ENCODE data around the gene C7.

The C7 gene

DNA sequence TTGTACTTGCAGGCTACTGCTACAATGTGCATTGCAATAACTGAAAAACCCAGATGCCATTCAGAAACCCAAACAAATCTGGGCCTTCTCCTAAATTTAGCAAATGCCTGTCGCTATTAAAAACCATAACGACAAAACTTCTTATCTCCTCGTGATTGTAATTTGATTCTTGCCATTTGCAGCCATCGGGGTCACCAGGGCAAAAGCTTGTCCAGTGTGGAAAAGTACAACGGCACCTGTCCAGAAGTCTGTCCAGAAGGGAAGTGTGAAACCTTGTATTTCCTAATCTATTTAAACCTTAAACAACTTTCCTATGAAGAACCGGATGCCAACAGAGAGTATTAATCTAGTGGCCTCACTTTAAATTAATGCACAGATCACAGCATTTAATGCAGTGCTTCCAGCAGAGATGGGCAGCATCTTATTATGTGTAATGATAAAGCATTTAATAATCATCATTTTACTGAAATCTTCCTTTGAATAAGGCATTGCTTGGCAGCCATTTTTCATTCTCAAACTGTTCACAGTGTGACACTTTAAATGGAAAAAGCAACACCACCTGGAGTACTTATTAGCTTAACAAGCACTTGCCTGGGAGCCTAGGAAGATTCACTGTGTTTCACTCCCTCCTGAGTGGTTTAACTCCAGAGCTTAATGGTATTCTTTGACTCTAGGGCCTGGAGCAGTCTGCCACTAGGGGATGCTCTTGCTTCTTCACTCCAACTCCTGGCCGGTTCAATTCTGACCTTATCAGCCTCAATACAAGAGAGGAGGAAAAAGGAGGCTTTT lies 4.9 kb upstream of the C7 start:
- H3K27ac ChIP-seq, result no peak overlapping the region
- in situ Hi-C loops (cut with HindIII; ENCODE audit: low pct_ligation_motif_present, low sequenced_read_pairs), result no loop called here
- peak; percentile 81 for DNase-seq

DNA sequence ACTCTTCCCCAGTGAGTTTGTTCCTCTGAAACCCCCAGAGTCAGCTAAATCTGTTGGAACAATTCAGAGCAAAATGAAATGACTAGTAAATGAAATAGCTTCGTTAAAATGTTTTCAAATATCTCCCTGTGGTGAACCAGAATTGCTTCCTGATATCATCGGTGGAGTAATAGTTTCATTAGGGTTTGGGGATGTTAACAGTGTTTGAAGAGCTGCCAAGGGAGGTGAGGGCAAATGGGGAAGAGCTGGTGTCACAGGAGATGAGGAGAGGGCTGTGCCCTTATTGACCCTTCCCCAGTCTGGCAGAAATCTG lies 4.3 kb upstream of the C7 start:
- in situ Hi-C loops (cut with HindIII; ENCODE audit: low pct_ligation_motif_present, low sequenced_read_pairs), result no loop called here
- Histone ChIP-seq H3K36me3 (replicated peaks) (no peaks in the 10 kb centered on the region), H3K27ac (no peak overlapping the region), H3K4me3 (ENCODE audit: low read depth, low read length) (no peak overlapping the region), H3K27me3 (replicated peaks) (no peaks in the 10 kb centered on the region)
- DNase-seq, result no peak
- TF ChIP-seq, protein P1, sequence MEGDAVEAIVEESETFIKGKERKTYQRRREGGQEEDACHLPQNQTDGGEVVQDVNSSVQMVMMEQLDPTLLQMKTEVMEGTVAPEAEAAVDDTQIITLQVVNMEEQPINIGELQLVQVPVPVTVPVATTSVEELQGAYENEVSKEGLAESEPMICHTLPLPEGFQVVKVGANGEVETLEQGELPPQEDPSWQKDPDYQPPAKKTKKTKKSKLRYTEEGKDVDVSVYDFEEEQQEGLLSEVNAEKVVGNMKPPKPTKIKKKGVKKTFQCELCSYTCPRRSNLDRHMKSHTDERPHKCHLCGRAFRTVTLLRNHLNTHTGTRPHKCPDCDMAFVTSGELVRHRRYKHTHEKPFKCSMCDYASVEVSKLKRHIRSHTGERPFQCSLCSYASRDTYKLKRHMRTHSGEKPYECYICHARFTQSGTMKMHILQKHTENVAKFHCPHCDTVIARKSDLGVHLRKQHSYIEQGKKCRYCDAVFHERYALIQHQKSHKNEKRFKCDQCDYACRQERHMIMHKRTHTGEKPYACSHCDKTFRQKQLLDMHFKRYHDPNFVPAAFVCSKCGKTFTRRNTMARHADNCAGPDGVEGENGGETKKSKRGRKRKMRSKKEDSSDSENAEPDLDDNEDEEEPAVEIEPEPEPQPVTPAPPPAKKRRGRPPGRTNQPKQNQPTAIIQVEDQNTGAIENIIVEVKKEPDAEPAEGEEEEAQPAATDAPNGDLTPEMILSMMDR (IDR thresholded peaks at IDR 0.05; ENCODE audit: low read depth, low read length, missing control alignments), result no peak

More for the DNA sequence above, 4.9 kb upstream of the C7 start:
- H3K4me3 ChIP-seq (ENCODE audit: low read depth, low read length), result no peak overlapping the region
- TF ChIP-seq, protein P1 (IDR thresholded peaks at IDR 0.05; ENCODE audit: low read depth, low read length, missing control alignments), result peak; percentile 100
- no peaks in the 10 kb centered on the region for H3K36me3 ChIP-seq (replicated peaks)
- H3K27me3 ChIP-seq (replicated peaks), result no peaks in the 10 kb centered on the region

DNA sequence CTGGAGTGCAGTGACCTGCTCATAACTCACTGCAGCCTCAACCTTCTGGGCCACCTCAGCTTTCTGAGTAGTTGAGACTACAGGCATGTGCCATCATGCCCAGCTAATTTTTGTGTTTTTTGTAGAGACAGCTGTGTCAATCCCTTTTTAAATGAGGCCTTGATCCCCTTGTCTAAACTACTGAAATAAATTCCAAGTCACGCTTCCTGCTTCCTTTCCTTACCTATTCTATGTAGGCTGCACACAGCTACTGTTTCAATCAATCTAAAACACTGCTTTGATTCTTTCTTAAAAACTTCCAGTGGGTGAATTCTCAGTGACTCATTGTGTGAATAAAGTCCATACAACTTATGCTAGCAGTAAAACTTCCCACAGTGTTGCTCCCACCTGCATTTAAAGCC lies 2.9 kb upstream of the C7 start:
- no peak for DNase-seq
- Histone ChIP-seq H3K36me3 (replicated peaks) (no peaks in the 10 kb centered on the region), H3K27me3 (replicated peaks) (no peaks in the 10 kb centered on the region), H3K4me3 (ENCODE audit: low read depth, low read length) (no peak overlapping the region), H3K27ac (no peak overlapping the region)
- TF ChIP-seq, protein P1 (IDR thresholded peaks at IDR 0.05; ENCODE audit: low read depth, low read length, missing control alignments), result no peak
- in situ Hi-C loops (cut with HindIII; ENCODE audit: low pct_ligation_motif_present, low sequenced_read_pairs), result no loop called here

DNA sequence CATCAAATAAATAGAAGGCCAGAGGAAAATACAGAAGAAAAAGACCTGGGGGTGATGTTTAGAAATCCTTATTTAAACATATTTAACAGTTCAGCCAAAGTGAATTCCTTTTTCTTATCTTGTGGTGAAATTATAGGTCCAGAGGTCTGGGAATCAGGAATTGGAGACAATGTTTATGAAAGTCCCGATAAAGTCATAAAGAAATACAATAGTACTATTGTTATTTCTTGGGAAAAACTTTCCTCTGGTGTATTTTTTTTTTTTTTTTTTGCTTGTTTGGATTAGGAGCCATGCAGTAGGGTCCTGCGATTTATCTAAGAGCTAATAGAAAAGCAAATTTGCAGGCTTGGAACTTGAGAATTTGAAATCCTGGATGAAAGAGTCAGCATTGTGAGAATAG lies 426 bp downstream of the C7 start:
- H3K36me3 ChIP-seq (replicated peaks), result no peaks in the 10 kb centered on the region
- TF ChIP-seq, protein P1 (IDR thresholded peaks at IDR 0.05; ENCODE audit: low read depth, low read length, missing control alignments), result no peak
- in situ Hi-C loops (cut with HindIII; ENCODE audit: low pct_ligation_motif_present, low sequenced_read_pairs), result no loop called here
- no peaks in the 10 kb centered on the region for H3K27me3 ChIP-seq (replicated peaks)
- DNase-seq, result no peak
- H3K4me3 ChIP-seq (ENCODE audit: low read depth, low read length), result no peak overlapping the region
- no peak overlapping the region for H3K27ac ChIP-seq

DNA sequence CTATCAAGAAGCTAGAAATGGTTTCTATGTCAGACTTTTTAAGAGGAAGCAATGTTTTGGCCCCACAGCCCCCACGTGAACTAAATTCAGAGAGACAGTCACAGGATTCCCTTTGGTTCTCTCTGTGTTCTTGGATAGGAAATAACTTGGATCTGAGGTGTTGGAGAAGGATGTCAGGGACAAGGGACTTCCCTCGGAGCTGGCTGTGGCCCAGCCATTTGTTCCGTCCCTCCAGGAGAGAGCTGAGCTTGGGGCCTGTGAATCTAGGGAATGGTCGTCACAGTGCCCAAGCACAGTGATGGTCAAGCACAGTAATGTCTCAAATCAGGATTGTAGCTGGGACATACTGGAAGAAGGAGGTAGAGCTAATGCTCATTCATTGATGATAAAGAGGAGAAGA lies 2.0 kb downstream of the C7 start:
- Histone ChIP-seq H3K27me3 (replicated peaks) (no peaks in the 10 kb centered on the region), H3K36me3 (replicated peaks) (no peaks in the 10 kb centered on the region), H3K27ac (no peak overlapping the region), H3K4me3 (ENCODE audit: low read depth, low read length) (no peak overlapping the region)
- no peak for DNase-seq
- in situ Hi-C loops (cut with HindIII; ENCODE audit: low pct_ligation_motif_present, low sequenced_read_pairs), result no loop called here
- TF ChIP-seq, protein P1 (IDR thresholded peaks at IDR 0.05; ENCODE audit: low read depth, low read length, missing control alignments), result no peak

DNA sequence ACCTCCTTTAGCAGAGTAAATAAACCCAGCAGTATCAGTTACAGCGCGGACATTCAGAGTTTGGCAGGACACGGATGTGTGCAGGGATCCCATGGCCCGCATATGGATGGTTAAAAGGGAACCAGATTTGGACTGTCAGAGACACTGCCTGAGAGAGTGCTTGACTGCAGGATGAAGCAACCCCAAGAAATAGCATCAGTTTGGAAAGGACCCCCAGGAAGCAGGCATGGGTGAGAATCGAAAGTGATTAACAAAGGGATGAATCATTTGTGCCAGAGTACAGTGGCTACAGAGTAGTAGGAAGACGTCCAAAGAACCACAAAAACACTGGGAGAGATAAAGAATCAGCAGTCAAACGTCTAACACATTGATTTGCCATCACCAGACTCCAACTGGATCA lies 5.5 kb downstream of the C7 start:
- in situ Hi-C loops (cut with HindIII; ENCODE audit: low pct_ligation_motif_present, low sequenced_read_pairs), result no loop called here
- TF ChIP-seq, protein P1 (IDR thresholded peaks at IDR 0.05; ENCODE audit: low read depth, low read length, missing control alignments), result no peak
- DNase-seq, result peak; percentile 41
- H3K27ac ChIP-seq, result no peak overlapping the region
- no peaks in the 10 kb centered on the region for H3K27me3 ChIP-seq (replicated peaks)
- no peaks in the 10 kb centered on the region for H3K36me3 ChIP-seq (replicated peaks)
- no peak overlapping the region for H3K4me3 ChIP-seq (ENCODE audit: low read depth, low read length)

Data from brain microvascular endothelial cell (primary cell).